GM12878 (cell line): ENCODE results near the gene HLA-F. TPM values are rescaled to one million over a fixed set of nuclear protein-coding genes. Genes with fewer than 3 reads are reported as not detected.

Source experiments
- ATAC-seq: fragments of 200-7000 bp; cut with Tn5 transposase; 3 replicates; pipeline ENCODE4 v1.9.1; 2020; ENCODE audit warnings: mild to moderate bottlenecking, moderate library complexity
- BruUV-seq: library from RNA; stranded (reverse); fragments of 400-500 nt; replicated peaks from 2 replicates; lab custom pipeline; 2021; lab: Mats Ljungman, UMichigan
- CTCF ChIA-PET: fragments of 300-600 bp; sonication (Branson Sonifier 250); formaldehyde crosslinking; extraction: SDS; loops from one replicate; lab custom pipeline; 2021; ENCODE audit warnings: inconsistent platforms; lab: Yijun Ruan, JAX
- POLR2A ChIA-PET: fragments of 350-600 bp; formaldehyde crosslinking; extraction: SDS; loops from one replicate; lab custom pipeline; 2021; ENCODE audit warnings: inconsistent platforms; lab: Charles Lee
- RAD21 ChIA-PET: fragments of 300-600 bp; sonication (Branson Sonifier 250); formaldehyde crosslinking; loops from one replicate; lab custom pipeline; 2023; ENCODE audit warnings: antibody characterized with exemption; ENCODE audit not compliant: unreplicated experiment; lab: Charles Lee
- SMC1A ChIA-PET: fragments of 300-600 bp; sonication (Branson Sonifier 250); formaldehyde crosslinking; loops from one replicate; lab custom pipeline; 2023; ENCODE audit not compliant: unreplicated experiment, uncharacterized antibody; lab: Charles Lee
- DNase-seq: peaks from one replicate; pipeline ENCODE4 v3.0.0-alpha.2; 2011; ENCODE audit warnings: low read depth, low spot score
- FAIRE-seq: peaks from 3 replicates; lab custom pipeline; 2011; peaks lifted over from hg19 to GRCh38; lab: Jason Lieb, UNC
- H2AFZ ChIP-seq: 2 replicates; pipeline ENCODE4 v1.6.0; 2011; ENCODE audit warnings: low read depth, low read length, control low read depth; ENCODE audit not compliant: control insufficient read depth
- H3K27ac ChIP-seq: 2 replicates; pipeline ENCODE4 v1.5.1; 2011; ENCODE audit warnings: control low read depth; ENCODE audit not compliant: control insufficient read depth, insufficient read depth
- H3K27me3 ChIP-seq, 2 experiments: replicated peaks in 1 of 2; 2 replicates each; pipeline versions ENCODE4 v1.6.0 to v1.6.1; 2011; ENCODE audit warnings: low read length in 1 of 2; ENCODE audit not compliant: control insufficient read depth in 2 of 2, insufficient read depth in 2 of 2
- H3K36me3 ChIP-seq, 2 experiments: 2 replicates each; pipeline ENCODE4 v1.5.1; 2011; ENCODE audit warnings: low read length in 1 of 2; ENCODE audit not compliant: control insufficient read depth in 2 of 2, insufficient read depth in 2 of 2
- H3K4me1 ChIP-seq: 2 replicates; pipeline ENCODE4 v1.6.1; 2011; ENCODE audit warnings: mild to moderate bottlenecking, low read length, moderate library complexity, mixed read lengths; ENCODE audit not compliant: control insufficient read depth, insufficient read depth
- H3K4me2 ChIP-seq: 2 replicates; pipeline ENCODE4 v1.6.0; 2011; ENCODE audit warnings: control low read depth; ENCODE audit not compliant: control insufficient read depth, insufficient read depth
- H3K4me3 ChIP-seq: fragments of 200-600 bp; sonication (generic); 2 replicates; pipeline ENCODE4 v1.5.1; 2016
- H3K79me2 ChIP-seq: 2 replicates; pipeline ENCODE4 v1.6.0; 2011; ENCODE audit warnings: low read length; ENCODE audit not compliant: control insufficient read depth, insufficient read depth
- H3K9ac ChIP-seq: 2 replicates; pipeline ENCODE4 v1.8.0; 2011; ENCODE audit warnings: low read length, control low read depth, mixed read lengths; ENCODE audit not compliant: control insufficient read depth, insufficient read depth
- H3K9me3 ChIP-seq: replicated peaks from 3 replicates; pipeline ENCODE4 v1.5.1; 2011; ENCODE audit warnings: mild to moderate bottlenecking, low read length; ENCODE audit not compliant: control insufficient read depth, insufficient read depth
- H4K20me1 ChIP-seq: 2 replicates; pipeline ENCODE4 v1.6.0; 2011; ENCODE audit not compliant: control insufficient read depth, insufficient read depth
- ATF7 ChIP-seq: fragments of 450-650 bp; IDR thresholded peaks from 2 replicates; pipeline ENCODE4 v1.6.1; 2016; ENCODE audit warnings: low read depth, mild to moderate bottlenecking
- BACH1 ChIP-seq: fragments of 450-650 bp; IDR thresholded peaks from 2 replicates; pipeline ENCODE4 v1.6.1; 2017; ENCODE audit warnings: mild to moderate bottlenecking, borderline replicate concordance
- CREM ChIP-seq: IDR thresholded peaks from 2 replicates; pipeline ENCODE4 v1.6.1; 2014; ENCODE audit warnings: antibody characterized with exemption, low read depth
- IRF4 ChIP-seq: IDR thresholded peaks from 2 replicates; pipeline ENCODE4 v1.6.1; 2011; ENCODE audit warnings: low read depth, low read length
- MLLT1 ChIP-seq: fragments of 450-650 bp; IDR thresholded peaks from 2 replicates; pipeline ENCODE4 v1.6.1; 2016; ENCODE audit warnings: mild to moderate bottlenecking
- PAX8 ChIP-seq: fragments of 450-650 bp; IDR thresholded peaks from 2 replicates; pipeline ENCODE4 v1.6.1; 2017; ENCODE audit warnings: mild to moderate bottlenecking, moderate library complexity
- RBBP5 ChIP-seq: fragments of 200-600 bp; sonication (generic); conservative IDR thresholded peaks from 2 replicates; pipeline ENCODE4 v1.6.1; 2016
- ZBED1 ChIP-seq: IDR thresholded peaks from 2 replicates; pipeline ENCODE4 v1.6.1; 2016; ENCODE audit warnings: borderline replicate concordance
- WGBS: methylation state at CpG from one replicate; pipeline ENCODE4 v1.1.6; 2016; ENCODE audit warnings: low lambda C conversion rate; ENCODE audit not compliant: insufficient replicate concordance, insufficient coverage; ENCODE audit errors: missing lambda C conversion rate; 5-methylcytosine and 5-hydroxymethylcytosine counted together
- in situ Hi-C: fragments of 300-500 bp; cut with MboI; formaldehyde crosslinking; loops from 9 replicates; pipeline ENCODE4 v1.14.3; 2018; ENCODE audit warnings: mixed read lengths
- intact Hi-C: fragments of 100-400 bp; cut with micrococcal nuclease; formaldehyde crosslinking; loops from one replicate; pipeline ENCODE4 v1.14.2; 2022; ENCODE audit not compliant: unreplicated experiment
- polyA plus RNA-seq, 11 experiments: library from polyadenylated mRNA; depleted of rRNA in 4 of 11; unstranded in 6 of 11; stranded (reverse) in 5 of 11; fragments of >200 nt; fragmentation: Nextera tagmentation in 4 of 11; fragmentation: Illumina TruSeq in 1 of 11; extraction: Ambion mirVana in 4 of 11; extraction: Trizol in 1 of 11; gene quantifications; 1 replicate in 1 of 11; 2 replicates in 10 of 11; pipeline versions ENCODE4 v1.2.1 to v1.2.3, GENCODE V29; 2011 to 2016; ENCODE audit warnings: inconsistent platforms in 2 of 11, missing spikeins in 2 of 11, low read depth in 1 of 11
- total RNA-seq, 4 experiments: library from RNA; depleted of rRNA in 3 of 4; stranded (reverse); fragments of >200 nt in 3 of 4; fragmentation: Illumina TruSeq in 1 of 4; extraction: Trizol in 1 of 4; gene quantifications; 2 replicates each; pipeline versions ENCODE4 v1.2.1 to v1.2.3, GENCODE V29; 2013 to 2021
- TF ChIP-seq, protein P1 (sequence below): fragments of 450-650 bp; IDR thresholded peaks from 2 replicates; pipeline ENCODE4 v1.6.1; 2016; ENCODE audit warnings: mild to moderate bottlenecking
- TF ChIP-seq, protein P2 (sequence below): fragments of 450-650 bp; IDR thresholded peaks from 2 replicates; pipeline ENCODE4 v1.6.1; 2017; ENCODE audit warnings: antibody characterized with exemption, mild to moderate bottlenecking, moderate library complexity

Gene HLA-F
- total and polyA plus RNA-seq, 10 of the 15 experiments (the other 5 are each of a cell fraction or from before 2014, with no cell fraction given): 30.1 to 342 (median 145) TPM

- Histone ChIP-seq H3K4me2 (peak overlapping the region; percentile 68), H3K4me3 (no peak overlapping the region), H4K20me1 (no peaks in the 10 kb centered on the region), H2AFZ (peak overlapping the region; percentile 24; the same call in 1 of the 2 replicates), H3K4me1 (peaks cover 11% of the 10 kb centered on the region; the same call in 1 of the 2 replicates), H3K9me3 (no peaks in the 10 kb centered on the region; the same call in 2 of the 3 replicates), H3K9ac (no peak overlapping the region), H3K27ac (no peak overlapping the region), H3K27me3 (no peaks in the 10 kb centered on the region), H3K36me3 (no peaks in the 10 kb centered on the region), H3K79me2 (no peaks in the 10 kb centered on the region)
- TF ChIP-seq, protein P1, sequence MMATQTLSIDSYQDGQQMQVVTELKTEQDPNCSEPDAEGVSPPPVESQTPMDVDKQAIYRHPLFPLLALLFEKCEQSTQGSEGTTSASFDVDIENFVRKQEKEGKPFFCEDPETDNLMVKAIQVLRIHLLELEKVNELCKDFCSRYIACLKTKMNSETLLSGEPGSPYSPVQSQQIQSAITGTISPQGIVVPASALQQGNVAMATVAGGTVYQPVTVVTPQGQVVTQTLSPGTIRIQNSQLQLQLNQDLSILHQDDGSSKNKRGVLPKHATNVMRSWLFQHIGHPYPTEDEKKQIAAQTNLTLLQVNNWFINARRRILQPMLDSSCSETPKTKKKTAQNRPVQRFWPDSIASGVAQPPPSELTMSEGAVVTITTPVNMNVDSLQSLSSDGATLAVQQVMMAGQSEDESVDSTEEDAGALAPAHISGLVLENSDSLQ: peak; percentile 65
- TF ChIP-seq RBBP5: no peak
- ChIA-PET POLR2A (interaction anchor here (1.0 kb wide), 3 partner anchors 13 to 50 kb away, joined by 3 to 6 read pairs (median 3); no protein-coding TSS in a partner anchor), RAD21 (interaction anchor here (1.1 to 2.4 kb wide), 4 partner anchors 11 to 55 kb away, joined by 3 to 7 read pairs (median 6); no protein-coding TSS in a partner anchor), CTCF (interaction anchor here (1.2 to 2.6 kb wide), 7 partner anchors 10 to 59 kb away, joined by 5 to 12 read pairs (median 8); no protein-coding TSS in a partner anchor), SMC1A (interaction anchor here (1.1 to 2.1 kb wide), 4 partner anchors 12 to 126 kb away, joined by 3 to 9 read pairs (median 6); no protein-coding TSS in a partner anchor)
- peak; percentile 87 for FAIRE-seq
- WGBS: 0% methylated on average over 4 of the region's 4 CpGs
- in situ Hi-C loops: no loop called here
- no TSS peak for BruUV-seq
- ATAC-seq: peak; percentile 76
- DNase-seq: no peak
- intact Hi-C loops: no loop called here
Observed at GRCh38 chr6:29709188-29709587, 14.0 kb upstream of the HLA-F start.

DNA sequence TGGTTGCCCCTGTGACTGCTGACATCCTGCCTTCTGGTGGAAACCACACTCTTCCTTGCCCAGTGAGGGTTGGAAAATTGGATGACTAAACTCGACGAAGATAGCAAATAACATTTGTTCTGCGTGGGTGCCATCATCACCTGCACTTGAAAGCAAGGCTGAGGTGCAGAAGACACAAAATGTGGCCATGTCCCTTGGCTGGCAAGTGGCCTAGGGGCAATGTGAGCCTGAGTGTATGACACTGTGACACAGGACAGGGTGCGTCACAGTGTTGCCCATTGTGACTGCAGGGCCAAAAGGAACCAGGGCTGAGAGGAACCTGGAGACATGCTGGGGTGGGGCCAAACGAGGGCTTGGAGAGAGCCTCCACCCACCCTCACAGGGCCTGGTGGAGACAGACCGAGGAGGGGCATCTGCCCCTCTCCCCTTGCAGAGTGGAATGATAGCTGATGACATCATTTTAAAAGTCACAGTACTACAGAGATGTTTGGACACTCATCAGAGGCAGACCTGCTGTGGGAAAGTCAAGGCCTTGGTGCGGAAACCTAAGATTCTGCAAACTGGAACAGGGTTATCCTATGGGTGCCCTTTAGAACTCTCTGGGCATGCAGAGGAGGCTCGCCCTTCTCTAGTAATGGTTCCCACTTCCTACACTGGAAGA is 12.8 kb upstream of the HLA-F start:
- Histone ChIP-seq H3K4me2 (no peak overlapping the region), H3K9me3 (no peaks in the 10 kb centered on the region; the same call in 2 of the 3 replicates), H3K79me2 (no peaks in the 10 kb centered on the region), H3K4me1 (peaks cover 11% of the 10 kb centered on the region; the same call in 1 of the 2 replicates), H3K36me3 (no peaks in the 10 kb centered on the region), H3K9ac (no peak overlapping the region), H2AFZ (no peak overlapping the region), H3K27ac (no peak overlapping the region), H3K27me3 (no peaks in the 10 kb centered on the region), H3K4me3 (no peak overlapping the region), H4K20me1 (no peaks in the 10 kb centered on the region)
- ChIA-PET SMC1A (interaction anchor here (2.1 kb wide), 1 partner anchor 11 kb away, joined by 9 read pairs; no protein-coding TSS in a partner anchor), POLR2A (no interaction called here), CTCF (interaction anchor here (0.9 to 2.0 kb wide), 3 partner anchors 28 to 60 kb away, joined by 3 to 8 read pairs (median 4); no protein-coding TSS in a partner anchor), RAD21 (no interaction called here)
- ATAC-seq (no peak), FAIRE-seq (no peak), DNase-seq (no peak)
- WGBS: 60% methylated on average over 8 of the region's 8 CpGs
- no TSS peak for BruUV-seq
- in situ Hi-C loops: no loop called here
- intact Hi-C loops: no loop called here
- TF ChIP-seq ATF7: no peak
- no peak for TF ChIP-seq CREM
- TF ChIP-seq MLLT1: no peak
- no peak for TF ChIP-seq IRF4
- no peak for TF ChIP-seq BACH1
- no peak for TF ChIP-seq PAX8
- TF ChIP-seq, protein P2, sequence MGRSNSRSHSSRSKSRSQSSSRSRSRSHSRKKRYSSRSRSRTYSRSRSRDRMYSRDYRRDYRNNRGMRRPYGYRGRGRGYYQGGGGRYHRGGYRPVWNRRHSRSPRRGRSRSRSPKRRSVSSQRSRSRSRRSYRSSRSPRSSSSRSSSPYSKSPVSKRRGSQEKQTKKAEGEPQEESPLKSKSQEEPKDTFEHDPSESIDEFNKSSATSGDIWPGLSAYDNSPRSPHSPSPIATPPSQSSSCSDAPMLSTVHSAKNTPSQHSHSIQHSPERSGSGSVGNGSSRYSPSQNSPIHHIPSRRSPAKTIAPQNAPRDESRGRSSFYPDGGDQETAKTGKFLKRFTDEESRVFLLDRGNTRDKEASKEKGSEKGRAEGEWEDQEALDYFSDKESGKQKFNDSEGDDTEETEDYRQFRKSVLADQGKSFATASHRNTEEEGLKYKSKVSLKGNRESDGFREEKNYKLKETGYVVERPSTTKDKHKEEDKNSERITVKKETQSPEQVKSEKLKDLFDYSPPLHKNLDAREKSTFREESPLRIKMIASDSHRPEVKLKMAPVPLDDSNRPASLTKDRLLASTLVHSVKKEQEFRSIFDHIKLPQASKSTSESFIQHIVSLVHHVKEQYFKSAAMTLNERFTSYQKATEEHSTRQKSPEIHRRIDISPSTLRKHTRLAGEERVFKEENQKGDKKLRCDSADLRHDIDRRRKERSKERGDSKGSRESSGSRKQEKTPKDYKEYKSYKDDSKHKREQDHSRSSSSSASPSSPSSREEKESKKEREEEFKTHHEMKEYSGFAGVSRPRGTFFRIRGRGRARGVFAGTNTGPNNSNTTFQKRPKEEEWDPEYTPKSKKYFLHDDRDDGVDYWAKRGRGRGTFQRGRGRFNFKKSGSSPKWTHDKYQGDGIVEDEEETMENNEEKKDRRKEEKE: no peak
- TF ChIP-seq ZBED1: no peak
